OCI-LY3 (cell line): ENCODE data around the gene INTS6.

Source experiments
- H2AFZ ChIP-seq: fragments of 200-600, 300-600 bp; shearing (Covaris generic); 2 replicates; pipeline ENCODE4 v1.6.0; 2014; ENCODE audit warnings: antibody characterized with exemption, low read depth, low read length
- H3K27ac ChIP-seq: fragments of 200-600, 300-600 bp; sonication (generic); 2 replicates; pipeline ENCODE4 v1.5.1; 2014; ENCODE audit warnings: mild to moderate bottlenecking, low read length, moderate library complexity, mixed read lengths
- H3K27me3 ChIP-seq: fragments of 200-600, 300-600 bp; sonication (generic); 2 replicates; pipeline ENCODE4 v1.6.1; 2014; ENCODE audit warnings: low read depth, low read length, mixed read lengths
- H3K36me3 ChIP-seq: fragments of 200-600, 300-600 bp; sonication (generic); replicated peaks from 2 replicates; pipeline ENCODE3; 2014; ENCODE audit warnings: low read depth, low read length, mixed read lengths
- H3K4me1 ChIP-seq: fragments of 300-600, 200-600 bp; sonication (generic); 2 replicates; pipeline ENCODE4 v1.6.1; 2014; ENCODE audit warnings: low read length, mixed read lengths
- H3K4me2 ChIP-seq: fragments of 200-600, 300-600 bp; sonication (generic); 2 replicates; pipeline ENCODE4 v1.6.1; 2014; ENCODE audit warnings: low read length, mixed read lengths
- H3K4me3 ChIP-seq: fragments of 300-600, 200-600 bp; sonication (generic); 2 replicates; pipeline ENCODE4 v1.5.1; 2014; ENCODE audit warnings: antibody characterized with exemption, mild to moderate bottlenecking, low read length, moderate library complexity
- H3K79me2 ChIP-seq: fragments of 300-600, 200-600 bp; shearing (Covaris generic); 2 replicates; pipeline ENCODE4 v1.6.1; 2014; ENCODE audit warnings: mild to moderate bottlenecking, low read length, mixed read lengths
- H3K9ac ChIP-seq: fragments of 300-600, 200-600 bp; shearing (Covaris generic); 2 replicates; pipeline ENCODE4 v1.6.0; 2014; ENCODE audit warnings: mild to moderate bottlenecking, low read length, moderate library complexity
- H3K9me3 ChIP-seq: fragments of 200-600, 300-600 bp; shearing (Covaris generic); 2 replicates; pipeline ENCODE4 v1.6.1; 2014; ENCODE audit warnings: low read length, mixed read lengths; ENCODE audit not compliant: insufficient read depth
- H4K20me1 ChIP-seq: fragments of 200-600, 300-600 bp; sonication (generic); 2 replicates; pipeline ENCODE4 v1.6.1; 2016; ENCODE audit warnings: low read length, mixed read lengths; ENCODE audit not compliant: insufficient read depth
- CTCF ChIP-seq: fragments of 200-600, 300-600 bp; sonication (generic); IDR thresholded peaks from 2 replicates; pipeline ENCODE4 v1.5.1; 2014; ENCODE audit warnings: antibody characterized with exemption, low read length, low read depth
- EZH2phosphoT487 ChIP-seq: fragments of 200-600 bp; shearing (Covaris generic); IDR thresholded peaks from 2 replicates; pipeline ENCODE4 v1.6.1; 2018; ENCODE audit warnings: antibody characterized with exemption, mixed run types, low read depth

INTS6 gene

GRCh38 chr13:51370116-51370515, 82.7 kb downstream of the INTS6 start:
- Histone ChIP-seq H3K4me3 (no peak overlapping the region), H3K27ac (no peak overlapping the region), H3K36me3 (peaks cover 79% of the 10 kb centered on the region), H3K9me3 (no peaks in the 10 kb centered on the region), H4K20me1 (peaks cover 35% of the 10 kb centered on the region), H3K79me2 (peaks cover 16% of the 10 kb centered on the region), H3K27me3 (no peaks in the 10 kb centered on the region), H2AFZ (no peak overlapping the region), H3K9ac (no peak overlapping the region), H3K4me1 (no peaks in the 10 kb centered on the region), H3K4me2 (no peak overlapping the region)
- TF ChIP-seq EZH2phosphoT487 (no peak), CTCF (no peak)

- TF ChIP-seq EZH2phosphoT487 (no peak), CTCF (no peak)
- no peak overlapping the region for H3K4me3 ChIP-seq
- no peak overlapping the region for H3K27ac ChIP-seq
- no peaks in the 10 kb centered on the region for H3K4me1 ChIP-seq
- no peak overlapping the region for H3K4me2 ChIP-seq
- no peaks in the 10 kb centered on the region for H3K27me3 ChIP-seq
- peaks cover 72% of the 10 kb centered on the region for H3K36me3 ChIP-seq
- H3K79me2 ChIP-seq, result no peaks in the 10 kb centered on the region
- H3K9ac ChIP-seq, result no peak overlapping the region
- H2AFZ ChIP-seq, result no peak overlapping the region
- peaks cover 9% of the 10 kb centered on the region for H4K20me1 ChIP-seq
- no peaks in the 10 kb centered on the region for H3K9me3 ChIP-seq
Observed at GRCh38 chr13:51364404-51365008, 88.3 kb downstream of the INTS6 start.

GRCh38 chr13:51363625-51364024, 89.2 kb downstream of the INTS6 start:
- Histone ChIP-seq H2AFZ (no peak overlapping the region), H3K27ac (no peak overlapping the region), H3K4me2 (no peak overlapping the region), H3K36me3 (peaks cover 69% of the 10 kb centered on the region), H3K4me3 (no peak overlapping the region), H3K27me3 (no peaks in the 10 kb centered on the region), H3K79me2 (no peaks in the 10 kb centered on the region), H3K4me1 (no peaks in the 10 kb centered on the region), H3K9me3 (no peaks in the 10 kb centered on the region), H4K20me1 (peaks cover 4% of the 10 kb centered on the region; the same call in 1 of the 2 replicates), H3K9ac (no peak overlapping the region)
- no peak for TF ChIP-seq CTCF

- H3K36me3 ChIP-seq, result peaks cover 60% of the 10 kb centered on the region
- TF ChIP-seq EZH2phosphoT487 (no peak), CTCF (no peak)
- no peak overlapping the region for H3K4me3 ChIP-seq
Observed at GRCh38 chr13:51361106-51361505, 91.7 kb downstream of the INTS6 start.

More at GRCh38 chr13:51361106-51361505, 91.7 kb downstream of the INTS6 start:
- Histone ChIP-seq H2AFZ (no peak overlapping the region), H3K4me1 (no peaks in the 10 kb centered on the region), H4K20me1 (peaks cover 8% of the 10 kb centered on the region; the same call in 1 of the 2 replicates), H3K9me3 (no peaks in the 10 kb centered on the region), H3K9ac (no peak overlapping the region), H3K79me2 (no peaks in the 10 kb centered on the region), H3K27me3 (no peaks in the 10 kb centered on the region), H3K27ac (no peak overlapping the region), H3K4me2 (no peak overlapping the region)
